IMR-90 (cell line): ENCODE data around the gene PCBP3. TPM values are rescaled to one million over a fixed set of nuclear protein-coding genes. Genes with fewer than 3 reads are reported as not detected.

Source experiments
- ATAC-seq: fragments of 200-7000 bp; cut with Tn5 transposase; 2 replicates; pipeline ENCODE4 v1.9.1; 2020; ENCODE audit warnings: low read depth, mild to moderate bottlenecking, moderate library complexity
- BruUV-seq: library from RNA; stranded (reverse); fragments of 400-500 nt; replicated peaks from 2 replicates; lab custom pipeline; 2021; lab: Mats Ljungman, UMichigan
- CTCF ChIA-PET: fragments of 300-600 bp; formaldehyde crosslinking; extraction: SDS; loops from one replicate; lab custom pipeline; 2021; ENCODE audit warnings: antibody characterized with exemption; lab: Yijun Ruan, JAX
- POLR2A ChIA-PET: fragments of 300-600 bp; sonication (Branson Sonifier 250); formaldehyde crosslinking; loops from one replicate; lab custom pipeline; 2022; ENCODE audit warnings: antibody characterized with exemption; ENCODE audit not compliant: unreplicated experiment; lab: Charles Lee
- DNase-seq: peaks from one replicate; pipeline ENCODE4 v3.0.0; 2013
- H2AFZ ChIP-seq: replicated peaks from 2 replicates; pipeline ENCODE3; 2013; ENCODE audit warnings: low read length, mild to moderate bottlenecking; ENCODE audit not compliant: poor library complexity
- H2AK5ac ChIP-seq: 2 replicates; pipeline ENCODE4 v1.6.1; 2013; ENCODE audit warnings: low read depth, low read length, inconsistent platforms
- H2AK9ac ChIP-seq: replicated peaks from 2 replicates; pipeline ENCODE3; 2013; ENCODE audit warnings: mild to moderate bottlenecking, low read depth, low read length, moderate library complexity; ENCODE audit not compliant: poor library complexity
- H2BK120ac ChIP-seq: 2 replicates; pipeline ENCODE4 v1.6.1; 2013; ENCODE audit warnings: low read depth, low read length, inconsistent platforms
- H2BK15ac ChIP-seq: 3 replicates; pipeline ENCODE4 v1.6.1; 2013; ENCODE audit warnings: low read depth, low read length, inconsistent platforms
- H2BK20ac ChIP-seq: 2 replicates; pipeline ENCODE4 v1.6.1; 2013; ENCODE audit warnings: low read depth, mild to moderate bottlenecking, inconsistent platforms, low read length, moderate library complexity
- H2BK5ac ChIP-seq: 2 replicates; pipeline ENCODE4 v1.6.1; 2013; ENCODE audit warnings: mild to moderate bottlenecking, low read depth, low read length, inconsistent platforms; ENCODE audit not compliant: poor library complexity, severe bottlenecking
- H3K14ac ChIP-seq: replicated peaks from 2 replicates; pipeline ENCODE4 v1.6.1; 2013; ENCODE audit warnings: low read depth, low read length, inconsistent platforms
- H3K18ac ChIP-seq: 2 replicates; pipeline ENCODE4 v1.6.1; 2013; ENCODE audit warnings: low read depth, low read length, control low read depth
- H3K23ac ChIP-seq: 2 replicates; pipeline ENCODE4 v1.6.1; 2013; ENCODE audit warnings: low read depth, low read length, inconsistent platforms
- H3K27ac ChIP-seq: 2 replicates; pipeline ENCODE4 v1.5.1; 2013; ENCODE audit warnings: mild to moderate bottlenecking, control low read depth, low read length; ENCODE audit not compliant: insufficient read depth
- H3K27me3 ChIP-seq: 2 replicates; pipeline ENCODE4 v1.6.1; 2013; ENCODE audit warnings: low read length; ENCODE audit not compliant: control insufficient read depth, insufficient read depth
- H3K36me3 ChIP-seq: 2 replicates; pipeline ENCODE4 v1.6.1; 2013; ENCODE audit warnings: low read length, mixed read lengths; ENCODE audit not compliant: control insufficient read depth, insufficient read depth
- H3K4ac ChIP-seq: 2 replicates; pipeline ENCODE4 v1.6.1; 2013; ENCODE audit warnings: low read depth, low read length, inconsistent platforms
- H3K4me1 ChIP-seq: 2 replicates; pipeline ENCODE4 v1.6.1; 2013; ENCODE audit warnings: low read length, mixed read lengths; ENCODE audit not compliant: control insufficient read depth, insufficient read depth
- H3K4me2 ChIP-seq: 2 replicates; pipeline ENCODE4 v1.6.1; 2013; ENCODE audit warnings: low read depth, mild to moderate bottlenecking, control low read depth, low read length, moderate library complexity
- H3K4me3 ChIP-seq: 2 replicates; pipeline ENCODE4 v1.5.1; 2013; ENCODE audit warnings: low read depth, mild to moderate bottlenecking, control low read depth, low read length, moderate library complexity; ENCODE audit not compliant: insufficient read depth
- H3K56ac ChIP-seq: 2 replicates; pipeline ENCODE4 v1.6.1; 2013; ENCODE audit warnings: low read length, inconsistent platforms; ENCODE audit not compliant: insufficient read depth; ENCODE audit errors: extremely low read depth
- H3K79me1 ChIP-seq, 2 experiments: 2 replicates each; pipeline ENCODE4 v1.6.1; 2013; ENCODE audit warnings: low read length in 2 of 2, inconsistent platforms in 1 of 2, low read depth in 1 of 2
- H3K9ac ChIP-seq: 2 replicates; pipeline ENCODE4 v1.6.1; 2013; ENCODE audit warnings: low read depth, low read length, control low read depth
- H3K9me1 ChIP-seq: 2 replicates; pipeline ENCODE4 v1.6.1; 2013; ENCODE audit warnings: low read length, inconsistent platforms; ENCODE audit not compliant: insufficient read depth
- H3K9me3 ChIP-seq: 2 replicates; pipeline ENCODE4 v1.6.1; 2013; ENCODE audit warnings: low read length; ENCODE audit not compliant: control insufficient read depth, insufficient read depth
- H4K20me1 ChIP-seq: 2 replicates; pipeline ENCODE4 v1.6.1; 2013; ENCODE audit warnings: low read length, inconsistent platforms; ENCODE audit not compliant: insufficient read depth
- H4K5ac ChIP-seq: 2 replicates; pipeline ENCODE4 v1.6.1; 2013; ENCODE audit warnings: mild to moderate bottlenecking, low read depth, low read length, control low read depth
- H4K8ac ChIP-seq, 2 experiments: 2 replicates each; pipeline ENCODE4 v1.6.1; 2013; ENCODE audit warnings: low read depth in 2 of 2, low read length in 2 of 2, control low read depth in 1 of 2, inconsistent platforms in 1 of 2
- H4K91ac ChIP-seq: 2 replicates; pipeline ENCODE4 v1.6.1; 2013; ENCODE audit warnings: low read depth, low read length, inconsistent platforms; ENCODE audit not compliant: insufficient read depth
- CHD1 ChIP-seq: IDR thresholded peaks from 2 replicates; pipeline ENCODE4 v1.6.1; 2012; ENCODE audit warnings: low read depth, low read length, improper control_type of control experiment
- MAFK ChIP-seq: IDR thresholded peaks from 2 replicates; pipeline ENCODE4 v1.6.1; 2012; ENCODE audit warnings: low read depth, low read length, improper control_type of control experiment
- RCOR1 ChIP-seq: IDR thresholded peaks from 2 replicates; pipeline ENCODE4 v1.6.1; 2012; ENCODE audit warnings: mild to moderate bottlenecking, low read length, improper control_type of control experiment; ENCODE audit not compliant: insufficient replicate concordance
- WGBS, 2 experiments: methylation state at CpG; one replicate each; pipeline versions ENCODE4 v1.1.5 to v1.1.7; 2013; ENCODE audit warnings: missing lambda C conversion rate in 2 of 2; ENCODE audit not compliant: insufficient read length in 1 of 2; ENCODE audit errors: extremely low coverage in 2 of 2; 5-methylcytosine and 5-hydroxymethylcytosine counted together
- dilution Hi-C: fragments of 300-500 bp; cut with HindIII; formaldehyde crosslinking; loops from one replicate; pipeline ENCODE4 v1.14.3; 2018; ENCODE audit warnings: low sequenced_read_pairs; ENCODE audit not compliant: unreplicated experiment
- in situ Hi-C: fragments of 300-500 bp; cut with MboI; formaldehyde crosslinking; loops from 3 replicates; pipeline ENCODE4 v1.14.3; 2019; ENCODE audit warnings: low sequenced_read_pairs, inconsistent platforms, mixed read lengths
- intact Hi-C: fragments of 100-400 bp; cut with micrococcal nuclease; formaldehyde crosslinking; loops from 2 replicates; pipeline ENCODE4 v1.10.0; 2022
- polyA plus RNA-seq, 3 experiments: library from polyadenylated mRNA; depleted of rRNA; stranded (reverse); fragments of >200 nt; gene quantifications; 2 replicates each; pipeline ENCODE4 v1.2.3, GENCODE V29; 2012; ENCODE audit warnings: low replicate concordance in 1 of 3
- total RNA-seq: library from RNA; depleted of rRNA; stranded (reverse); fragments of >200 nt; gene quantifications from 2 replicates; pipeline ENCODE4 v1.2.3, GENCODE V29; 2012
- TF ChIP-seq, protein P1 (sequence below): fragments of 150-350 bp; IDR thresholded peaks from 2 replicates; pipeline ENCODE4 v1.6.1; 2016; ENCODE audit warnings: low read depth, mild to moderate bottlenecking, low read length, moderate library complexity, borderline replicate concordance

The PCBP3 gene
- total and polyA plus RNA-seq, 2 of the 4 experiments (the other 2 are of a cell fraction), result 2.9 to 3.9 TPM

DNA sequence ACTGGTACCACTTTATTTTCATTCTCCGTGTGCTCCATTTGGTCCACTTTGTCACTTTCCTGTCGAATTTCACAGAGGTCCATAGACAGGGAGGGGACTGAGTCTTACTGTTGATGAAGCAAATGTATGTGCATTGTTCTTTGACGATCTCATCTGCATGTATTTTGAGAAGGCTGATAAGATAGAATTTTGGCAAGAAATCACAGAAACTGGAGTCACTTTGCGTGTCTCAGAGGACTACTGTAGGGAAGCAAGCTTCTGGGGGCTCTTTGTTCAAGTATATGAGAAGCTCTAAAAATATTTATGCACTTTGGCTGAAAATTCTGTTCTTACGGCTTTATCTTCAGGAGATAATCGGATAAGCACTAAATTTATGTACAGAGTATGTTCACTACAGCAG, 78.1 kb downstream of the PCBP3 start:
- no peak overlapping the region for H2AK9ac ChIP-seq
- no peak overlapping the region for H4K8ac ChIP-seq
- no peak overlapping the region for H2AFZ ChIP-seq
- no peaks in the 10 kb centered on the region for H3K79me1 ChIP-seq
- no peak overlapping the region for H2BK120ac ChIP-seq
- H3K4me3 ChIP-seq, result no peak overlapping the region
- no peaks in the 10 kb centered on the region for H3K36me3 ChIP-seq
- H4K5ac ChIP-seq, result no peak overlapping the region
- no peaks in the 10 kb centered on the region for H3K9me1 ChIP-seq
- no peak overlapping the region for H3K9ac ChIP-seq
- no peak overlapping the region for H3K27ac ChIP-seq
- BruUV-seq, result no TSS peak
- H2BK20ac ChIP-seq, result no peak overlapping the region
- H3K4me1 ChIP-seq, result peaks cover 2% of the 10 kb centered on the region; the same call in 1 of the 2 replicates
- H2BK15ac ChIP-seq, result no peak overlapping the region
- H3K4me2 ChIP-seq, result no peak overlapping the region
- no peak for TF ChIP-seq RCOR1
- TF ChIP-seq MAFK, result no peak
- TF ChIP-seq, protein P1, sequence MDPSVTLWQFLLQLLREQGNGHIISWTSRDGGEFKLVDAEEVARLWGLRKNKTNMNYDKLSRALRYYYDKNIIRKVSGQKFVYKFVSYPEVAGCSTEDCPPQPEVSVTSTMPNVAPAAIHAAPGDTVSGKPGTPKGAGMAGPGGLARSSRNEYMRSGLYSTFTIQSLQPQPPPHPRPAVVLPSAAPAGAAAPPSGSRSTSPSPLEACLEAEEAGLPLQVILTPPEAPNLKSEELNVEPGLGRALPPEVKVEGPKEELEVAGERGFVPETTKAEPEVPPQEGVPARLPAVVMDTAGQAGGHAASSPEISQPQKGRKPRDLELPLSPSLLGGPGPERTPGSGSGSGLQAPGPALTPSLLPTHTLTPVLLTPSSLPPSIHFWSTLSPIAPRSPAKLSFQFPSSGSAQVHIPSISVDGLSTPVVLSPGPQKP, result no peak
- TF ChIP-seq CHD1, result no peak
- peaks cover 4% of the 10 kb centered on the region for H3K27me3 ChIP-seq
- ChIA-PET CTCF (no interaction called here), POLR2A (no interaction called here)
- no peak overlapping the region for H2BK5ac ChIP-seq
- H3K4ac ChIP-seq, result no peak overlapping the region
- dilution Hi-C loops (no loop called here), in situ Hi-C loops (no loop called here), intact Hi-C loops (no loop called here)
- DNase-seq (peak; percentile 36), ATAC-seq (no peak)
- no peak overlapping the region for H3K23ac ChIP-seq
- no peaks in the 10 kb centered on the region for H3K9me3 ChIP-seq
- no peak overlapping the region for H4K91ac ChIP-seq
- H2AK5ac ChIP-seq, result no peak overlapping the region
- no CpG with 5 or more reads among the region's 6 CpGs for WGBS, 2 experiments
- no peak overlapping the region for H3K14ac ChIP-seq
- H3K56ac ChIP-seq, result no peak overlapping the region
- no peaks in the 10 kb centered on the region for H4K20me1 ChIP-seq
- no peak overlapping the region for H3K18ac ChIP-seq
